GM21367 (cell line): Measurements from ENCODE around the gene DNAH2.

Experiments used
- ATAC-seq: cut with Tn5 transposase; IDR thresholded peaks from one replicate; pipeline ENCODE4 v1.9.1; 2021; ENCODE audit not compliant: unreplicated experiment

DNAH2 gene

GRCh38 chr17:7703584-7704479, 13.7 kb upstream of the DNAH2 start:
- ATAC-seq: no peak

GRCh38 chr17:7704601-7705268, 12.8 kb upstream of the DNAH2 start, which contains the start of gene EFNB3:
Gene EFNB3, plus strand, starts transcription at chr17:7705202. Its CDS starts 397 bp downstream, at chr17:7705599.
- ATAC-seq: no peak

DNA sequence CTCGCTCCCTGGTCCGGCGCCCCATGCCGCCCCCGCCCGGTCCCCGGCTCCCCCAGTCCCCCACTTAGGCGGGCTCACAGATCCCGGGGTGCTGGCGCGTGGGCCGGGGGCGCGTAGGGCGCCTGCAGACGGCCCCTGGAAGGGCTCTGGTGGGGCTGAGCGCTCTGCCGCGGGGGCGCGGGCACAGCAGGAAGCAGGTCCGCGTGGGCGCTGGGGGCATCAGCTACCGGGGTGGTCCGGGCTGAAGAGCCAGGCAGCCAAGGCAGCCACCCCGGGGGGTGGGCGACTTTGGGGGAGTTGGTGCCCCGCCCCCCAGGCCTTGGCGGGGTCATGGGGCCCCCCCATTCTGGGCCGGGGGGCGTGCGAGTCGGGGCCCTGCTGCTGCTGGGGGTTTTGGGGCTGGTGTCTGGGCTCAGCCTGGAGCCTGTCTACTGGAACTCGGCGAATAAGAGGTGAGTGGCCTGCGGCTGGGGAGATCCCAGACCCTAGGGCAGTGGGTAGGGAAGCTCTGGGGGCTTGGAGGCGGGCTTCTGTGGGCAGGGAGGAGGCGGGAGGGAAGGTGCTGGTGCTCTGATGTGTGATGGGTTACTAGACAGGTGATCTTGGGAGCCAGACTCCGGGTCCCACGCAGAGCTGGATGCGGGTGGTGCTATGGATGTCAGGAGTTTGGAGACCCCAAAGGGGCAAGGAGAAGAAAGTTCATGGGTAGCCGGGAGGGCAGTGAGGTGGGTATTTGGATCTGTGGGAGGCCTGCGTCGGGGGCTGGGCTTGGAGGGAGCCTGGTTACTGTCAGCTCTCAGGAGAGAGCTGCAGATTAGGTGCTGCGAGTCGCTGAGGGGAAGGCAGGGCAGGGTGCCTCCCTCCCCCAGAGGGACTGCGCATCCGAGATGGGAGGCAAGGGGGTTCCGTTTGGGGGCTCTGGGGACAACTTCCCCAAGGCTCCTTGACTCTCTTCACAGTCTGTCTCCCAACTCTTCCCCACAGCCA, 12.0 kb upstream of the DNAH2 start:
- ATAC-seq: no peak

GRCh38 chr17:7706631-7707354, 10.8 kb upstream of the DNAH2 start:
- no peak for ATAC-seq

DNA sequence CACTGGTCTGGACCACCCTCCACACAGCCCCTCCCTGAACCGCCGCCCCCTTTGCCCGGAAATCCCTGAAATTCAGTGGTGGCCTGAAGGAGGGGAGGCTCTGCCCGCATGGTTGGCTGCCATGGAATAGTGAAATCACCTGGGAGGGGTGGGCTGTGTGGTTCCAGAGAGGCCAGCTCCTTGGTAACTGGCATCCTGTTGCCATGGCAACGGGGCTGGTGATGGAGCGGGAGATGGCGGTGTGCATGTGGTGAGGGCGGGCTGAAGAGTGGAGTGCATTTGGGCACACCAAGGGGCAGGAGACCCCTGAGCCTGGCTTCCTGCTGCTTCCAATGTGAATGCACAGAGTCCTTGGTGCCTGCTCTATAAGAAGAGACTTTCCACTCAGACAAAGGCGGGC, 10.1 kb upstream of the DNAH2 start:
- no peak for ATAC-seq

GRCh38 chr17:7707858-7708750, 9.4 kb upstream of the DNAH2 start:
- ATAC-seq: no peak

- ATAC-seq: no peak
These were observed 8.5 kb upstream of the DNAH2 start for GRCh38 chr17:7709031-7709430.

GRCh38 chr17:7710301-7710700, 7.2 kb upstream of the DNAH2 start:
- ATAC-seq: no peak

DNA sequence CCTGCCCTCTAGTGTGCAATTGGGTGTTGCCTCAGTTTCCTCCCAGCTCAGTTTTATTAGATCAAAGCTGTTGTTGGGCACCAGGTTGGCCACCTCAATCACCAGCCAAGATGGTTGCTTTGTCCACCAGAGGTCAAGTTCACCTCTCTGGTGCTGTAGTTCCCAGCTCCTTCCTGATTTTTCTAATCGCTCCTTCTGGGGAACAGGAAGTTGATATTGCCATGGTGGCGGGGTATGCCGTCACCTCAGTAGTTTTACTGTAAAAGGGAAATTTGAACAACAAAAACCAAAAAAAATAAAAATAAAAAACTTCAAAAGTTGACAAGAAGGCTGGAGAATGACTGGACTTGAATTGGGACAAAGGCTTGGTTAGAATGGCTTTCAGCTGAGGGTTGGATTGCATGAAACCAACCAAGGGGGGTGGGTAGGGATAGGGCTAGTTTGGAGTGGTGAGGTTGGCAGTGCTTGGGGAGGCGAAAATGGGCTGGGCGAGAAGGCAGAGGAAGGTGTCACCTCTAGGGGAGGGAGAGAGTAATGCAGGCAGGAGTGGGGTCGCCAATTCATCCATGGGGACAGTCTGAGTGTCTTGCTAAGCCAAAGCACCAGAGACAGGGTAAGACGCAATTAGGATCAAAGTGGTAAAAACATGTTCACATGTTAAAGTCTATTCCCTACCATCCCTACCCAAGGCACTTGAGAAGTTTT, 6.3 kb upstream of the DNAH2 start:
- ATAC-seq: no peak

- ATAC-seq: no peak
These were observed 5.3 kb upstream of the DNAH2 start for GRCh38 chr17:7712111-7712771.

DNA sequence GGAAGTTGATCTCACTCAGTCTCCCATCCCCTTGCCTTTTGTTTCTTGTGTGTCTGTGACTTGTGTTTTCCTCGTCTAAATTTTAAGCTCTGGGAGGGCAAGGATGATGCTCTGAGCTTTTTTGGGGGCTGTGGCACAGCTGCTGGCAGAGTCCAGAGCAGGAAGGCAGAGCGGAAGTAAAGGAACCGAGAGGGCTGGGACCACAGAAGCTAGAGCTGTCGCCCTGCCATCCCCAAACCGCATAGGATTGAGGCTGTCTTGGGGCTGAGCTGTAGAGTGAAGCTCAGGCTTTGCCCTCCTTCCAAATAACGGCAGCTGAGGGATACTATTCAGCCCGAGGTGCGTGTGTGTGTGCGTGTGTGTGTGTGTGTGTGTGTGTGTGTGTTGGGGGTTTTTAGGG, 3.8 kb upstream of the DNAH2 start:
- no peak for ATAC-seq

- no peak for ATAC-seq
These were observed 2.6 kb upstream of the DNAH2 start for GRCh38 chr17:7714721-7715594.

DNA sequence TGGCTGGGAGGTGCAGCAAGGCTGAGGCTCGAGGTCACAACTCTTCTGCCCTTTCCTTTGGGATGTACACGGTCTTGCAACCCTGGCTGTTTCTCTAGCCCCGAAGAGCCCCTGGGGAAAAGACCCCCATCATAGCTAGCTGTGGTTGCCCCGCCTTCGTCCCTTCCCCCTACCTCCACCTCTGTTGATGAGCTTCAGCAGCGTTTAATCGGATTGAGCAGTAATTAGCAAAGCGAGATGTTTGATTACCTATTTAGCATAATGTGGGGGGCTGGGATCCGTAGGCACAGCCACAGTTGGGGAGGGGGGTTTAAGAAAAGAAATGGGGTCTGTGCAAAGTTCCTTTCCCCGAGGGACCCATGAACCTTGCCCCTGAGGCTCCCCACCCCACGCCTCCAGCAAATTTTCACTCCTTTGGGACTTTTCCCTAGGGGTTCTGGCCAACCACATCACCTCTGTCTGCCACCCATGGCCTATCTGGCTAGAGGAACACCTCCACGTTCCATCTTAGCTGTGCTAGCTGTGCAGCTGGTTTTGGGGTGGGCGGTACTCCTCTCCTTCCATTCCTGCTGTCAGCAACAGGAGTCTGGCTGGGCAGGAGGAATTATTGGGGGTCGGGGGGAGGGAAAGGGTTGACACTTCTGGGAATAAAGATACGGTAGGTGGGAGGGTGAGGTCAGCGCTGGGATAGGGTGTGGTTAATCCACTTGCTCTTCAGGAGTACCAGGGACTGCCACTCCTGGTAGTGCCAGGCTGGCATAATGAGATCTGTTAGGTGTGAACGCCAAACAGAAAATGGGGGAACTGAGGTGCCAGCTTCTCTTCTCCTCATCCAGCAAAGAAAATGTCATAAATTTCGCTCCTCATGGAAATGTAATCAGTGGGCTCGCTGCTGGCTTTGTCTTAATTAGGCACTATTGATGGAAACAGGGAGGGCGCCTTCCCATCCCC, 1.3 kb upstream of the DNAH2 start:
- ATAC-seq: no peak

GRCh38 chr17:7717756-7718350, 309 bp downstream of the DNAH2 start:
- no peak for ATAC-seq

DNA sequence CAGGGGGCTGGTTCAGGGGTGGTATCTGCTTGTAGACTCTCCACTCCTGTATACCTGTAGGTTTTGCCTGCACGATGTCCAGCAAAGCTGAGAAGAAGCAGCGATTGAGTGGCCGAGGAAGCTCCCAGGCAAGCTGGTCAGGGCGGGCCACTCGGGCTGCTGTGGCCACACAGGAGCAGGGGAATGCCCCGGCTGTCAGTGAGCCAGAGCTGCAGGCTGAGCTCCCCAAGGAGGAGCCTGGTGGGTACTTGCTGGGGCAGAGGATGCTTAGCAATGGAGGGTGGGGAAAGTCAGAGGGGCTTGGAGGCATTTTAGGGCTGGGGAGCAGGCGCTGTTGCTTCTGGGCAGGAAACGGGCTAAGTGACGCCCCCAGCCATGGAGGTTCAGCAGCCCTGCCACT, 2.1 kb downstream of the DNAH2 start:
- no peak for ATAC-seq

- no peak for ATAC-seq
These were observed 2.6 kb downstream of the DNAH2 start for GRCh38 chr17:7720125-7720524.
